Stromal cell of bone marrow (primary cell): Measurements from ENCODE around the gene NTMT2.

ENCODE experiments used
- DNase-seq: peaks from one replicate; pipeline ENCODE4 v3.0.0-alpha.2; 2012; ENCODE audit warnings: low read depth

NTMT2 gene

GRCh38 chr1:170210142-170210541 lies 64.4 kb downstream of the NTMT2 start:
- DNase-seq, result no peak

GRCh38 chr1:170213596-170213995 lies 67.8 kb downstream of the NTMT2 start:
- peak; percentile 56 for DNase-seq

DNA sequence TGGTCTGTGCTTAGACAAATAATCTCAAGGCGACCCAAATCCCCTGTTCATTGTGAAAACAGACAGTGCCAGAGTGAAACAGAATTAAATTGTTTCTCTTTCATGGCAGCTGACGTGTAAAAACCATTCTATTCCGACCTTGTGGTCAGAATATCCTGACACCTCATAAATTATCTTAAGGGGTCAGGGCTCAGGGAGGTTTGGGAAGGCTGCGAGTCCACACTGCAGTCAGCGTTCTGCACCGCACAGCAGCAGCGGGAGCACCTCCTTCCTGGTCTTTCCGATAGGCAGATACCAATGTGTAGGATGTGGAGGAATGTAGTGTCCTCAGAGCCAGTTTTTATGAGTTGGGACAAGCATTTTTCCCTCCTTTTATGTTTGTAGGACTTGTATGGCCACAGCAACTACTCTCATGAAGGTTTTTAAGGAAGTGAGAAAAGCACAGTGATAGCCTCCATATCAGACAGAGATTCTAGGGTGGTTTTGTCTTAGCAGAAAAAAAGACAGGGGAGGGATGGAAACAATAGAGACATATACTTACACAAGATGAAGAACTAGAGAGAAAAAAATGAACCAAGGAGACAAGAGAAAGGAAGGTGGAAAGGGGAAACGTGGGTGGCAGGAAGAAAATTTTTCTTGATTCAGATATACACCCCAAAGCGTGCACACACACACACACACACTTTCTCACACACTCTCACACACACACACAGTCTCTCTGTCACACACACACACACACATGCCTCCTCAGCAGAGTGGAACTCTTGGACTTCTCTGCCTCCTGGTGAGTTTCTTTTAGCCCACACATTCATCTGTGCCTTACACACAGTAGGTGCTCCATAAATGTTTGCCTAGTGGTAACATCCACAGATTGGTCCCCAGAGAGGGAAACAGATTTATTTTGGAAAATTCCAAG lies 68.6 kb downstream of the NTMT2 start:
- peak; percentile 63 for DNase-seq

GRCh38 chr1:170215072-170215885 lies 69.5 kb downstream of the NTMT2 start:
- peak; percentile 74 for DNase-seq

GRCh38 chr1:170217517-170218256 lies 71.9 kb downstream of the NTMT2 start:
- no peak for DNase-seq

DNA sequence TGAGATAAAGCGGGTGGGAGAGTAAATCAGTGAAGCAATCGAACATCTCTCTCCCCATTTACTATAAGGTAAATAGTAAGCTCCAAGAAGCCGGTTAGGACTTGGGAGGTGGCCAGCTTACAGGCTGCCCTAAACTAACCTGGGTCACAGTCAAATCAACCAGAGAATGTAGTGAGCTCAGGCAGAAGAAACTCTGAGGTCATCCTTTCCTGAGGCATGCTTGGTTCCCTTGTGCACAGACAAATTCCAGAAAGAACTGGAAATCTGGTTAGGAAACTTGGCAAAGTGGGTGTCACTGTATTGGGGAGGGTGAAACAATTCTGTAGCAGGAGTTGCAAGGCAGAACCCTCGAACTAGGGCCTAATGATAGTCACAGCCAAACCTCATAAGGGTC lies 72.5 kb downstream of the NTMT2 start:
- DNase-seq, result no peak
